HepG2 (cell line): Measurements from ENCODE around the gene PIP4K2C. TPM values are rescaled to one million over a fixed set of nuclear protein-coding genes. Genes with fewer than 3 reads are reported as not detected.

Experiments
- CBFB ChIP-seq: sonication (generic); formaldehyde crosslinking; IDR thresholded peaks from 2 replicates; pipeline ENCODE4 v1.4.0; 2020; ENCODE audit warnings: missing genetic modification reagents
- DMAP1 ChIP-seq: IDR thresholded peaks from 2 replicates; pipeline ENCODE4 v1.6.1; 2016
- FOSL2 ChIP-seq: sonication (generic); formaldehyde crosslinking; IDR thresholded peaks from 2 replicates; pipeline ENCODE4 v1.4.0; 2020; ENCODE audit warnings: missing genetic modification reagents
- GATA4 ChIP-seq: sonication (generic); IDR thresholded peaks from 2 replicates; pipeline ENCODE4 v1.6.1; 2016; ENCODE audit warnings: antibody characterized with exemption, low read depth, borderline replicate concordance
- GLI4 ChIP-seq: sonication (generic); formaldehyde crosslinking; IDR thresholded peaks from 2 replicates; pipeline ENCODE4 v1.5.1; 2020; ENCODE audit warnings: missing genetic modification reagents, mild to moderate bottlenecking, moderate library complexity, borderline replicate concordance
- HOXA7 ChIP-seq: sonication (generic); formaldehyde crosslinking; IDR thresholded peaks from 2 replicates; pipeline ENCODE4 v1.8.1; 2022; ENCODE audit warnings: mild to moderate bottlenecking, missing genetic modification reagents, moderate library complexity
- NR1H2 ChIP-seq: sonication (generic); formaldehyde crosslinking; IDR thresholded peaks from 2 replicates; pipeline ENCODE4 v1.8.1; 2022; ENCODE audit warnings: low read depth, missing genetic modification reagents, borderline replicate concordance
- RORA ChIP-seq: sonication (generic); formaldehyde crosslinking; IDR thresholded peaks from 2 replicates; pipeline ENCODE4 v1.5.0; 2020; ENCODE audit warnings: mild to moderate bottlenecking, missing genetic modification reagents, moderate library complexity
- SALL2 ChIP-seq: sonication (generic); formaldehyde crosslinking; IDR thresholded peaks from 2 replicates; pipeline ENCODE4 v1.8.1; 2023; ENCODE audit warnings: mild to moderate bottlenecking, missing genetic modification reagents, inconsistent platforms
- SSRP1 ChIP-seq: IDR thresholded peaks from 2 replicates; pipeline ENCODE4 v1.6.1; 2016; ENCODE audit warnings: control low read depth
- TMF1 ChIP-seq: sonication (generic); formaldehyde crosslinking; IDR thresholded peaks from 2 replicates; pipeline ENCODE4 v1.8.1; 2022; ENCODE audit warnings: low read depth, missing genetic modification reagents
- ZBTB38 ChIP-seq: sonication (generic); formaldehyde crosslinking; IDR thresholded peaks from 2 replicates; pipeline ENCODE4 v1.5.1; 2020; ENCODE audit warnings: mild to moderate bottlenecking, missing genetic modification reagents
- ZFP37 ChIP-seq: sonication (generic); formaldehyde crosslinking; IDR thresholded peaks from 2 replicates; pipeline ENCODE4 v1.4.0; 2020; ENCODE audit warnings: missing genetic modification reagents, borderline replicate concordance
- ZFYVE20 ChIP-seq: sonication (generic); formaldehyde crosslinking; IDR thresholded peaks from 2 replicates; pipeline ENCODE4 v1.8.0; 2023; ENCODE audit warnings: low read depth, mild to moderate bottlenecking, moderate library complexity, missing genetic modification reagents, borderline replicate concordance
- ZNF20 ChIP-seq: sonication (generic); formaldehyde crosslinking; IDR thresholded peaks from 2 replicates; pipeline ENCODE4 v1.4.0; 2020; ENCODE audit warnings: mild to moderate bottlenecking, moderate library complexity, missing genetic modification reagents
- ZNF354B ChIP-seq: sonication (generic); formaldehyde crosslinking; IDR thresholded peaks from 2 replicates; pipeline ENCODE4 v1.8.0; 2022; ENCODE audit warnings: mild to moderate bottlenecking, missing genetic modification reagents
- ZNF552 ChIP-seq: sonication (generic); formaldehyde crosslinking; IDR thresholded peaks from 2 replicates; pipeline ENCODE4 v1.9.0; 2022; ENCODE audit warnings: missing genetic modification reagents, mild to moderate bottlenecking, borderline replicate concordance
- ZNF781 ChIP-seq: sonication (generic); formaldehyde crosslinking; IDR thresholded peaks from 2 replicates; pipeline ENCODE4 v1.5.1; 2020; ENCODE audit warnings: borderline replicate concordance, mild to moderate bottlenecking, missing genetic modification reagents; ENCODE audit errors: not compliant biosample characterization
- polyA plus RNA-seq, 8 experiments: library from polyadenylated mRNA; depleted of rRNA in 3 of 8; stranded (reverse) in 7 of 8; unstranded in 1 of 8; fragments of >200 nt; fragmentation: Illumina TruSeq in 4 of 8; extraction: Trizol in 4 of 8; gene quantifications; 2 replicates each; pipeline versions ENCODE4 v1.2.1 to v1.2.3, GENCODE V29; 2011 to 2016; ENCODE audit warnings: low read depth in 4 of 8, missing spikeins in 1 of 8, mixed read lengths in 1 of 8; ENCODE audit not compliant: insufficient read depth in 1 of 8
- total RNA-seq, 5 experiments: library from RNA; depleted of rRNA; stranded (reverse); fragments of >200 nt; fragmentation: Illumina TruSeq; extraction: Trizol; gene quantifications; 2 replicates each; pipeline ENCODE4 v1.2.3, GENCODE V29; 2016; ENCODE audit warnings: low read depth in 1 of 5
- TF ChIP-seq, protein P1 (sequence below): sonication (generic); formaldehyde crosslinking; IDR thresholded peaks from 2 replicates; pipeline ENCODE4 v1.4.0; 2020; ENCODE audit warnings: low read depth, mild to moderate bottlenecking, missing genetic modification reagents
- TF ChIP-seq, protein P2 (sequence below): sonication (generic); formaldehyde crosslinking; IDR thresholded peaks from 2 replicates; pipeline ENCODE4 v1.4.0; 2020; ENCODE audit warnings: missing genetic modification reagents
- TF ChIP-seq, protein P3 (sequence below): sonication (generic); formaldehyde crosslinking; IDR thresholded peaks from 2 replicates; pipeline ENCODE4 v1.4.0; 2020; ENCODE audit warnings: mild to moderate bottlenecking, missing genetic modification reagents
- TF ChIP-seq, protein P4 (sequence below): IDR thresholded peaks from 2 replicates; pipeline ENCODE4 v1.6.1; 2016; ENCODE audit warnings: mild to moderate bottlenecking, missing biosample characterization, missing genetic modification reagents
- TF ChIP-seq, protein P5 (sequence below): sonication (generic); formaldehyde crosslinking; IDR thresholded peaks from 2 replicates; pipeline ENCODE4 v1.9.0; 2021; ENCODE audit warnings: missing genetic modification reagents, borderline replicate concordance

PIP4K2C gene
- total and polyA plus RNA-seq, 2 of the 13 experiments (the other 11 are each of a cell fraction or from before 2014, with no cell fraction given) = 23.3 to 26.4 TPM

DNA sequence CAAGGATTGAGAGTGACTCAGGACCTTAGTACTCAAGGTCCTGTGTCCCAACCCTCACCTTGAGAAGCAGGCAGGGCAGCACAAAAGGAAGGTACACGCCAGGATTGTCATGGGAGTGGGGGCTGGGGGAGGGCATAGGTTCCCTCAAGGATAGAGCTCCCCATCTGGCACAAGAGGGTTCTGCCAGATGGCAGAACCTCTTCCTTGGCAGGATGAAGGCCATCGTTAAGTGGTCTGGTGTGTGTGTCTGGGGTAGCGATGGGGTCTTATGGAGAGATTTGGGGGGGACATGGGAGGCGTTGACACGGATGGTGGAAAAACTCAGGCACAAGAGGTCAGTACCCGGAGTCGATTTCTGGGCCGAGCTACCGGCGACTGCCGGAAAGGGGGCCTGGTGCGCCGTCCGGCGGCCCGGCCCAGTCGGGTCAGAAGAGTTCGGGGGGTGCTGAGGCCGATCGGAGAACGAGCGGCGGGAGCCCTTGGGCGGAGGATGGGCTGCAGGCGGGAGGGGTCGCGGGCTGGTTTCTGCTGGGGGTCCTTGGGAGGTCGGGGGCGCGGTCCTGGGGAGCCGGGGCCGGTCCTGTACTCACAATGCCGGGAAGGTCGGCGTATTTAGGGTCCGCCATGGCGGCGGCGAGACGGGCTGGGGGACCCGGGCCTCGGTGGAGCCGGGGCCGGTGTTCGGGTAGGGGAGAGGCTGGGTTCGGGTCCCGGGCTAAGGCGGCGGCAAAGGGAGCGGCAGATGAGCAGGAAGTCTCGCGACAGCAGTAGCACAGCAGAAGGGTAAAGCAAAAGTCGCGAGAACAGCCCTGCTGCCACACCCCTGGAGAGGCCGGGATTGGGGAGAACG is 44.3 kb upstream of the PIP4K2C start, which contains the start of gene DCTN2 (continued):
- TF ChIP-seq, protein P1, sequence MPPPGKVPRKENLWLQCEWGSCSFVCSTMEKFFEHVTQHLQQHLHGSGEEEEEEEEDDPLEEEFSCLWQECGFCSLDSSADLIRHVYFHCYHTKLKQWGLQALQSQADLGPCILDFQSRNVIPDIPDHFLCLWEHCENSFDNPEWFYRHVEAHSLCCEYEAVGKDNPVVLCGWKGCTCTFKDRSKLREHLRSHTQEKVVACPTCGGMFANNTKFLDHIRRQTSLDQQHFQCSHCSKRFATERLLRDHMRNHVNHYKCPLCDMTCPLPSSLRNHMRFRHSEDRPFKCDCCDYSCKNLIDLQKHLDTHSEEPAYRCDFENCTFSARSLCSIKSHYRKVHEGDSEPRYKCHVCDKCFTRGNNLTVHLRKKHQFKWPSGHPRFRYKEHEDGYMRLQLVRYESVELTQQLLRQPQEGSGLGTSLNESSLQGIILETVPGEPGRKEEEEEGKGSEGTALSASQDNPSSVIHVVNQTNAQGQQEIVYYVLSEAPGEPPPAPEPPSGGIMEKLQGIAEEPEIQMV (CRISPR knock-in tag) = no peak
- TF ChIP-seq NR1H2 (no peak), ZNF781 (CRISPR knock-in tag) (peak; percentile 26), ZFP37 (CRISPR knock-in tag) (no peak), ZBTB38 (no peak), GLI4 (no peak), ZNF20 (CRISPR knock-in tag) (no peak), RORA (no peak), ZFYVE20 (no peak), FOSL2 (CRISPR knock-in tag) (no peak), TMF1 (CRISPR knock-in tag) (no peak), HOXA7 (CRISPR knock-in tag) (no peak), CBFB (0 out of 2 replicates have a peak, but pooled peaks have one; percentile 26), ZNF552 (CRISPR knock-in tag) (no peak), ZNF354B (CRISPR knock-in tag) (no peak), SSRP1 (CRISPR knock-in tag) (no peak), GATA4 (no peak), SALL2 (CRISPR knock-in tag) (no peak), DMAP1 (CRISPR knock-in tag) (no peak; the same call in 1 of the 2 replicates)
- TF ChIP-seq, protein P2, sequence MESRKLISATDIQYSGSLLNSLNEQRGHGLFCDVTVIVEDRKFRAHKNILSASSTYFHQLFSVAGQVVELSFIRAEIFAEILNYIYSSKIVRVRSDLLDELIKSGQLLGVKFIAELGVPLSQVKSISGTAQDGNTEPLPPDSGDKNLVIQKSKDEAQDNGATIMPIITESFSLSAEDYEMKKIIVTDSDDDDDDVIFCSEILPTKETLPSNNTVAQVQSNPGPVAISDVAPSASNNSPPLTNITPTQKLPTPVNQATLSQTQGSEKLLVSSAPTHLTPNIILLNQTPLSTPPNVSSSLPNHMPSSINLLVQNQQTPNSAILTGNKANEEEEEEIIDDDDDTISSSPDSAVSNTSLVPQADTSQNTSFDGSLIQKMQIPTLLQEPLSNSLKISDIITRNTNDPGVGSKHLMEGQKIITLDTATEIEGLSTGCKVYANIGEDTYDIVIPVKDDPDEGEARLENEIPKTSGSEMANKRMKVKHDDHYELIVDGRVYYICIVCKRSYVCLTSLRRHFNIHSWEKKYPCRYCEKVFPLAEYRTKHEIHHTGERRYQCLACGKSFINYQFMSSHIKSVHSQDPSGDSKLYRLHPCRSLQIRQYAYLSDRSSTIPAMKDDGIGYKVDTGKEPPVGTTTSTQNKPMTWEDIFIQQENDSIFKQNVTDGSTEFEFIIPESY (CRISPR knock-in tag) = no peak
- TF ChIP-seq, protein P3, sequence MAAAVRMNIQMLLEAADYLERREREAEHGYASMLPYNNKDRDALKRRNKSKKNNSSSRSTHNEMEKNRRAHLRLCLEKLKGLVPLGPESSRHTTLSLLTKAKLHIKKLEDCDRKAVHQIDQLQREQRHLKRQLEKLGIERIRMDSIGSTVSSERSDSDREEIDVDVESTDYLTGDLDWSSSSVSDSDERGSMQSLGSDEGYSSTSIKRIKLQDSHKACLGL = no peak
- TF ChIP-seq, protein P4, sequence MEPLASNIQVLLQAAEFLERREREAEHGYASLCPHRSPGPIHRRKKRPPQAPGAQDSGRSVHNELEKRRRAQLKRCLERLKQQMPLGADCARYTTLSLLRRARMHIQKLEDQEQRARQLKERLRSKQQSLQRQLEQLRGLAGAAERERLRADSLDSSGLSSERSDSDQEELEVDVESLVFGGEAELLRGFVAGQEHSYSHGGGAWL (CRISPR knock-in tag) = no peak
- TF ChIP-seq, protein P5, sequence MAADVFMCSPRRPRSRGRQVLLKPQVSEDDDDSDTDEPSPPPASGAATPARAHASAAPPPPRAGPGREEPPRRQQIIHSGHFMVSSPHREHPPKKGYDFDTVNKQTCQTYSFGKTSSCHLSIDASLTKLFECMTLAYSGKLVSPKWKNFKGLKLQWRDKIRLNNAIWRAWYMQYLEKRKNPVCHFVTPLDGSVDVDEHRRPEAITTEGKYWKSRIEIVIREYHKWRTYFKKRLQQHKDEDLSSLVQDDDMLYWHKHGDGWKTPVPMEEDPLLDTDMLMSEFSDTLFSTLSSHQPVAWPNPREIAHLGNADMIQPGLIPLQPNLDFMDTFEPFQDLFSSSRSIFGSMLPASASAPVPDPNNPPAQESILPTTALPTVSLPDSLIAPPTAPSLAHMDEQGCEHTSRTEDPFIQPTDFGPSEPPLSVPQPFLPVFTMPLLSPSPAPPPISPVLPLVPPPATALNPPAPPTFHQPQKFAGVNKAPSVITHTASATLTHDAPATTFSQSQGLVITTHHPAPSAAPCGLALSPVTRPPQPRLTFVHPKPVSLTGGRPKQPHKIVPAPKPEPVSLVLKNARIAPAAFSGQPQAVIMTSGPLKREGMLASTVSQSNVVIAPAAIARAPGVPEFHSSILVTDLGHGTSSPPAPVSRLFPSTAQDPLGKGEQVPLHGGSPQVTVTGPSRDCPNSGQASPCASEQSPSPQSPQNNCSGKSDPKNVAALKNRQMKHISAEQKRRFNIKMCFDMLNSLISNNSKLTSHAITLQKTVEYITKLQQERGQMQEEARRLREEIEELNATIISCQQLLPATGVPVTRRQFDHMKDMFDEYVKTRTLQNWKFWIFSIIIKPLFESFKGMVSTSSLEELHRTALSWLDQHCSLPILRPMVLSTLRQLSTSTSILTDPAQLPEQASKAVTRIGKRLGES (CRISPR knock-in tag) = no peak
